Spinal cord (tissue), 10 donors: ENCODE measurements around the gene ATP9B. TPM values are rescaled to one million over a fixed set of nuclear protein-coding genes. Genes with fewer than 3 reads are reported as not detected.

Experiments used
- DNase-seq, 6 donors: peaks; one replicate each; pipeline versions ENCODE4 v3.0.0 to v3.0.0-alpha.2; 2013 to 2015; ENCODE audit warnings: low spot score in 6 of 6, low read depth in 4 of 6
- H3K27ac ChIP-seq: one replicate; pipeline ENCODE4 v1.5.1; 2013; ENCODE audit warnings: low read depth, low read length, control low read depth
- H3K27me3 ChIP-seq: one replicate; pipeline ENCODE4 v1.6.1; 2013; ENCODE audit warnings: low read length; ENCODE audit not compliant: control insufficient read depth, insufficient read depth
- H3K36me3 ChIP-seq: one replicate; pipeline ENCODE4 v1.6.1; 2013; ENCODE audit warnings: low read length; ENCODE audit not compliant: control insufficient read depth, insufficient read depth
- H3K4me1 ChIP-seq: one replicate; pipeline ENCODE4 v1.6.1; 2013; ENCODE audit warnings: low read length; ENCODE audit not compliant: control insufficient read depth, insufficient read depth
- H3K4me3 ChIP-seq: one replicate; pipeline ENCODE4 v1.5.1; 2013; ENCODE audit warnings: low read depth, low read length, control low read depth
- H3K9me3 ChIP-seq: one replicate; pipeline ENCODE4 v1.6.1; 2013; ENCODE audit warnings: low read length; ENCODE audit not compliant: control insufficient read depth, insufficient read depth
- WGBS: methylation state at CpG from one replicate; pipeline ENCODE4 v1.1.5; 2013; ENCODE audit warnings: missing lambda C conversion rate; ENCODE audit not compliant: insufficient coverage; 5-methylcytosine and 5-hydroxymethylcytosine counted together
- polyA plus RNA-seq, 2 donors: library from polyadenylated mRNA; unstranded; fragments of 120-200 nt; gene quantifications; one replicate each; pipeline ENCODE4 v1.2.1, GENCODE V29; 2013; ENCODE audit not compliant: insufficient read length in 2 of 2
- total RNA-seq, 2 donors: library from RNA; depleted of rRNA in 1 of 2; stranded (reverse); fragments of 120-200 nt in 1 of 2; fragments of >200 nt in 1 of 2; gene quantifications; one replicate each; pipeline versions ENCODE4 v1.2.3 to v1.2.4, GENCODE V29; 2013 to 2014
- donor health status: healthy.

ATP9B gene
- total and polyA plus RNA-seq, 4 donors: 19.5 to 72.7 (median 35.6) TPM

DNA sequence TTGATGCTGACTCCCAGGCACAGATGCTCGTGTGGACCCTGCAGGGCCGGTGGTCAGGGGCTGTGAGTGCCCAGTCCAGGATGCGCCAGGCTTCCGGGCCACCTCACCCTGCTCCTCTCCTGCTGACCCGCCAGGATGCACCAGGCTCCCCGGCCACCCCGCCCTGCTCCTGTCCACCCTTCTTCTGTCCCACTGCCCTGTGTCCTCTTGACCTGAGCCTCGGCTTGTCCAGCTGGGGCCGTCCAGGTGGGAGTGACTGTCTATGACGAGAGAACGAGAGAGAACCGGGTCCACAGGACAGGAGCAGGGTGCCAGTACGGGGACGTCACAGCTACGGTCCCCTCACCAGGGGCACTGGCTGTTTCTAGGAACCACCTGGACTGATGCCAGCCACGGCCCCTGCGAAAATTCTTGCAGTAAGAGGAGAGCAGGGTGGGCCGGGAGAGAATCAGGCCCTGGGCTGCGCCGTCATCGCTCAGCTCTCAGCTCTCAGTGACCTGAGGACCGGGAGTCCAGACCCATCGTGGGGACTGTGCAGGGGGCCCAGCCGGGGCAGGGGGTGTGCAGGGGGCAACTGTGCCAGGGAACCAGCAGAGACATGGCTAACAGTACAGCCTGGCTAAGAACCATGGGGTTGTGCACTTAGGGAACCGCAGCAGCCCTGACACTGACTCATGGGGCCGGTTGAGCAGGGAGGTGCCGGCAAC is 313.6 kb downstream of the ATP9B start:
- Histone ChIP-seq H3K9me3 (no peaks in the 10 kb centered on the region), H3K27ac (no peak overlapping the region), H3K4me3 (no peak overlapping the region), H3K4me1 (peaks cover 36% of the 10 kb centered on the region), H3K36me3 (peaks cover 37% of the 10 kb centered on the region), H3K27me3 (no peaks in the 10 kb centered on the region)
- no peak for DNase-seq
- 72% methylated on average over 27 of the region's 27 CpGs for WGBS

DNA sequence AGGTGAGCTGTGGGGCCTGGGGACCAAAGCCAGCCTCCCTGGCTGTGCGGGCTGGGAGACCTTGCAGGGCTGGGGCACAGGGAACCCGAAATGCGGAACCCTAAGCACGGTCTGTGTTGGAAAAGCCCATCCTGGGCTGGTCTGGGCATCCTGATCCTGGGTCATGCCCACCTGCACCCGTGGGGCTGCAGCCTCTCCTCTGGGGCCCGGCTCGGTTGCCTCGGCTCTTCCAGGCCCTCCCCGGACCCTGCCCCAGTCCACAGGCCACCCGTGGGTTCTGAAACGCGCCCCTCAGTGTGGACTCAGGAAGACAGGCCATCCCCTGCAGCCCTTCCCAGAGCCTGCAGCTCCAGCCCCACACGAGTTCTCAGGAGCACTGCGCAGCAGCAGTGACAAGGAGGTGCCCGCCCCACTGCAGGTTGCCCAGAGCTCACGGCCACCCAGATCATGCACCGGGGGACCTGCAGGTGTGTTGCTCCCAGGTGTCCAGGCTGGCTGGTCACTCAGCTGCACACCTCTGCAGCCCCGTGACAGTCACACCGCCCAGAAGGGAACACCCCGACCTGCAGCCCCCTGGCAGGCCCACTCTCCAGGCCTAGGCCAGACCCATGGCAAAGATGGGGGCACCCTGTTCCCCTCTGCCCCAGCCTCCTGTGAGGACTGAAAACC is 314.3 kb downstream of the ATP9B start:
- peaks cover 5% of the 10 kb centered on the region for H3K27me3 ChIP-seq
- no peak overlapping the region for H3K27ac ChIP-seq
- H3K4me1 ChIP-seq: peaks cover 32% of the 10 kb centered on the region
- DNase-seq: no peak
- no peak overlapping the region for H3K4me3 ChIP-seq
- H3K36me3 ChIP-seq: peaks cover 32% of the 10 kb centered on the region
- no peaks in the 10 kb centered on the region for H3K9me3 ChIP-seq
- 89% methylated on average over 20 of the region's 20 CpGs for WGBS

DNA sequence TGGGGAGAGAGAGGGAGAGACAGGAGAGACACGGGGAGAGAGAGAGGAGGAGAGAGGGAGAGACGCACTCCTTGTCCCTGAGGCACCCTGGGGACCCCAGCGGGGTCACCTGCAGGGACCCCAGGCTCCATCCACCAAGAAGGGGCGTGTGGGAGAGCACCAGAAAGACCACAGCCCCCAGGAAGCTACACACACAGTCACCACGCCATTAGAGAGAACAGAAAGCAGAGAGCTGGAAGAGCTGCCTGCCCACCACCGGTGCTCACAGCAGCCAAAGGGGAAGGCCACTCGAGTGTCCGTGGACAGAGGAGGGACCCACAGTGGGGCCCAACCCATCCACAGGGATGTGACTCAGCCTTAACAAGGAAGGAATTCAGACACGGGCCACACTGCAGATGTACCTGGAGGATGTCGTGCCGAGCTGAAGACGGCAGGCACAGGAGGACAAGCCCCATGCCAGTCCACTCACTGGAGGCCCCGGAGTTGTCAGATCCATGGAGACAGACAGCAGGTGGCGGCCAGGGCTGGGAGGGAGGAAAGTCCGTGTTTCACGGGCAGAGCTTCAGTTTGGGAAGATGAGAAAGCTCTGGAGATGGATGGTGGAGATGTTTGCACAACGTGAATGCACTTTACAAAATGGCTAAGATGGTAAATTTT is 315.1 kb downstream of the ATP9B start:
- H3K9me3 ChIP-seq: no peaks in the 10 kb centered on the region
- H3K27ac ChIP-seq: no peak overlapping the region
- peaks cover 12% of the 10 kb centered on the region for H3K27me3 ChIP-seq
- H3K4me3 ChIP-seq: no peak overlapping the region
- H3K4me1 ChIP-seq: peaks cover 25% of the 10 kb centered on the region
- DNase-seq: no peak
- H3K36me3 ChIP-seq: peaks cover 25% of the 10 kb centered on the region
- 73% methylated on average over 13 of the region's 17 CpGs for WGBS

GRCh38 chr18:79384834-79385233 is 315.6 kb downstream of the ATP9B start:
- H3K9me3 ChIP-seq: no peaks in the 10 kb centered on the region
- H3K36me3 ChIP-seq: peaks cover 22% of the 10 kb centered on the region
- H3K27ac ChIP-seq: no peak overlapping the region
- H3K4me3 ChIP-seq: no peak overlapping the region
- DNase-seq: no peak
- WGBS: 80% methylated on average over 12 of the region's 16 CpGs
- peaks cover 17% of the 10 kb centered on the region for H3K27me3 ChIP-seq
- peaks cover 21% of the 10 kb centered on the region for H3K4me1 ChIP-seq

DNA sequence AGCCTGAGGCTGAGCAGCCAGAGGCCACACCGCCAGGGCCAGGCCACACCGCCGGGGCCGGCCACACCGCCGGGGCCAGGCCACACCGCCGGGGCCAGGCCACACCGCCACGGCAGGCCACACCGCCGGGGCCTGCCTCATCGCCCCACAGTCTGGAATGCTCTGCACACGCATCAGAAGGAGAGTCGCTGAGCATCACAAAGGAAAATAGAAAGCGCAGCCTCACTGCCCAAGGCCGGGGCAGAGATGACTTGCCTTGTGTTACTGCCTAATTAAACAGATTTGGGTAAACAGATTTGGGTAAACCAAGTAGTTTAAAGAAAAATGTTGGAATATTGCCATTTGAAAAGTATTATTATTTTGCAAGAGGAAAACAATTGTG is 316.1 kb downstream of the ATP9B start:
- no peak for DNase-seq
- WGBS: 75% methylated on average over 17 of the region's 17 CpGs
- no peak overlapping the region for H3K4me3 ChIP-seq

GRCh38 chr18:79385708-79386341 is 316.6 kb downstream of the ATP9B start:
- no peaks in the 10 kb centered on the region for H3K9me3 ChIP-seq
- no peak for DNase-seq
- H3K27ac ChIP-seq: no peak overlapping the region
- 65% methylated on average over 21 of the region's 21 CpGs for WGBS
- H3K4me1 ChIP-seq: peaks cover 19% of the 10 kb centered on the region
- peaks cover 17% of the 10 kb centered on the region for H3K27me3 ChIP-seq
- H3K36me3 ChIP-seq: peaks cover 13% of the 10 kb centered on the region
- no peak overlapping the region for H3K4me3 ChIP-seq

More for the DNA sequence above, 316.1 kb downstream of the ATP9B start:
- H3K4me1 ChIP-seq: peaks cover 21% of the 10 kb centered on the region
- no peaks in the 10 kb centered on the region for H3K9me3 ChIP-seq
- no peak overlapping the region for H3K27ac ChIP-seq
- peaks cover 17% of the 10 kb centered on the region for H3K36me3 ChIP-seq
- peaks cover 17% of the 10 kb centered on the region for H3K27me3 ChIP-seq

DNA sequence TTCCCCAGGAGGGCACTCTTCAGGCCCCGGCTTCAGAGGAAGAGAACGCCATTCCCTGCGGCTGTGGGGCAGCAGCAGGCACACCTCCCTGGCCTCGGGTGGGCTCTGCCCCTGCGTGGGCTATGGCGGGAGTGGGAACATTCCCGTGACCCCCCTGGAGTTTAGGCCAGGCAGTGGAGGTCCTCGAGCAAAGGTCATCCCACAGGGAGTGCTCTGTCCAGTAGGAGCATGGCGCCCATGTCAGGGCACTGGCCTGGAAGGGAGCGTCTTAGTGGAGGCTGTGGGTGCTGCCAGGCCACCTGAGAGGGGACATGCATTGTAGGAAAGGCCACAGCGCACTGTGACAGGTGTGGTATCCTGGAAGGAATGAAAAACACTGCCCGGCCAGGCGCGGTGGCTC is 317.4 kb downstream of the ATP9B start:
- no peak for DNase-seq
- H3K36me3 ChIP-seq: peaks cover 13% of the 10 kb centered on the region
- H3K27me3 ChIP-seq: peaks cover 17% of the 10 kb centered on the region
- no peak overlapping the region for H3K4me3 ChIP-seq
- H3K27ac ChIP-seq: no peak overlapping the region
- H3K9me3 ChIP-seq: no peaks in the 10 kb centered on the region
- peaks cover 12% of the 10 kb centered on the region for H3K4me1 ChIP-seq
- 85% methylated on average over 14 of the region's 14 CpGs for WGBS

GRCh38 chr18:79387214-79387613 is 318.0 kb downstream of the ATP9B start:
- Histone ChIP-seq H3K4me1 (peaks cover 12% of the 10 kb centered on the region), H3K27me3 (peaks cover 20% of the 10 kb centered on the region), H3K27ac (no peak overlapping the region), H3K9me3 (no peaks in the 10 kb centered on the region), H3K4me3 (no peak overlapping the region), H3K36me3 (peaks cover 8% of the 10 kb centered on the region)
- DNase-seq: no peak
- WGBS: 79% methylated on average over 6 of the region's 6 CpGs

DNA sequence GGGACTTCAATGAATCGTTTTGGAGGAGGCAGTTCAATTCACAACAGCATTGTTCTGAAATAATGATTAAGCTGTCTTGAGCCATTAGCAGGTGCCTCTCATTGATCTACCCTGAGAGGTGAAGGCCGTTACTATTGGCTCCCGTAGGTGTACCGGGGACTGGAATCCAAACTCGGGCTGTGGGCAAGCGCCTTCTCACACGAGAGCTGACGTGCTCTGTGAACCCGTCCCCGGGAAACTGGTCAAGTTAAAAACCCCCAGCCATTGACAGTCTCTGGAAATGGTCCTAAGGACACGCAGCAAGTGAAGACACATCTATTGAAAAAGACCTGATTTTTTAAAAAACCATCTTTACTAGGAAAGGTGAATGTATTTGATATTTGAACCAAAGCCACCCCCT is 318.4 kb downstream of the ATP9B start:
- Histone ChIP-seq H3K27ac (no peak overlapping the region), H3K27me3 (peaks cover 24% of the 10 kb centered on the region), H3K36me3 (peaks cover 7% of the 10 kb centered on the region), H3K9me3 (no peaks in the 10 kb centered on the region), H3K4me3 (no peak overlapping the region), H3K4me1 (peaks cover 12% of the 10 kb centered on the region)
- DNase-seq: no peak
- WGBS: 72% methylated on average over 7 of the region's 11 CpGs
